HepG2 (cell line): Measurements from ENCODE around the gene DHRS11. TPM values are rescaled to one million over a fixed set of nuclear protein-coding genes. Genes with fewer than 3 reads are reported as not detected.

ENCODE experiments used
- ADNP ChIP-seq: sonication (generic); formaldehyde crosslinking; IDR thresholded peaks from 2 replicates; pipeline ENCODE4 v1.4.0; 2020; ENCODE audit warnings: missing genetic modification reagents
- EHMT2 ChIP-seq: fragments of 200-600 bp; sonication (generic); IDR thresholded peaks from 2 replicates; pipeline ENCODE4 v1.7.0; 2017; ENCODE audit warnings: antibody characterized with exemption, low read depth, low read length, borderline replicate concordance
- ERF ChIP-seq: IDR thresholded peaks from 2 replicates; pipeline ENCODE4 v1.6.1; 2018; ENCODE audit warnings: missing biosample characterization, missing genetic modification reagents
- HDAC6 ChIP-seq: fragments of 200-600 bp; sonication (generic); IDR thresholded peaks from 2 replicates; pipeline ENCODE4 v1.7.0; 2017; ENCODE audit warnings: mild to moderate bottlenecking, antibody characterized with exemption, low read length, low read depth
- HINFP ChIP-seq: sonication (generic); formaldehyde crosslinking; IDR thresholded peaks from 2 replicates; pipeline ENCODE4 v1.4.0; 2020; ENCODE audit warnings: low read depth, mild to moderate bottlenecking, missing genetic modification reagents
- NFIC ChIP-seq: IDR thresholded peaks from 2 replicates; pipeline ENCODE4 v1.6.1; 2012; ENCODE audit warnings: mild to moderate bottlenecking, low read length, inconsistent platforms
- RARG ChIP-seq: sonication (generic); formaldehyde crosslinking; IDR thresholded peaks from 2 replicates; pipeline ENCODE4 v1.4.0; 2020; ENCODE audit warnings: low read depth, mild to moderate bottlenecking, missing genetic modification reagents
- SMC3 ChIP-seq: IDR thresholded peaks from 2 replicates; pipeline ENCODE4 v1.6.1; 2011; ENCODE audit warnings: low read length, improper control_type of control experiment
- STAT5B ChIP-seq: sonication (generic); formaldehyde crosslinking; IDR thresholded peaks from 2 replicates; pipeline ENCODE4 v1.4.0; 2020; ENCODE audit warnings: missing genetic modification reagents
- TEAD3 ChIP-seq: optimal IDR thresholded peaks from 2 replicates; pipeline ENCODE3; 2016; ENCODE audit warnings: borderline replicate concordance
- ZBTB37 ChIP-seq: sonication (generic); formaldehyde crosslinking; IDR thresholded peaks from 2 replicates; pipeline ENCODE4 v1.4.0; 2020; ENCODE audit warnings: mild to moderate bottlenecking, missing genetic modification reagents
- ZBTB40 ChIP-seq, 2 experiments: fragments of 450-650 bp in 1 of 2; sonication (generic) in 1 of 2; formaldehyde crosslinking in 1 of 2; IDR thresholded peaks; 2 replicates each; pipeline versions ENCODE4 v1.6.1 to v1.8.0; 2016 to 2022; ENCODE audit warnings: antibody characterized with exemption in 1 of 2, mild to moderate bottlenecking in 1 of 2, missing genetic modification reagents in 1 of 2
- ZNF441 ChIP-seq: sonication (generic); formaldehyde crosslinking; IDR thresholded peaks from 2 replicates; pipeline ENCODE4 v1.7.0; 2021; ENCODE audit warnings: missing genetic modification reagents, borderline replicate concordance
- ZNF530 ChIP-seq: sonication (generic); formaldehyde crosslinking; IDR thresholded peaks from 2 replicates; pipeline ENCODE4 v1.5.0; 2020; ENCODE audit warnings: low read depth, mild to moderate bottlenecking, missing genetic modification reagents
- ZNF564 ChIP-seq: sonication (generic); formaldehyde crosslinking; IDR thresholded peaks from 2 replicates; pipeline ENCODE4 v1.8.1; 2023; ENCODE audit warnings: mild to moderate bottlenecking, missing genetic modification reagents
- ZNF7 ChIP-seq: IDR thresholded peaks from 2 replicates; pipeline ENCODE4 v1.6.1; 2016; ENCODE audit warnings: missing biosample characterization, missing genetic modification reagents
- ZNF746 ChIP-seq: sonication (generic); formaldehyde crosslinking; IDR thresholded peaks from 2 replicates; pipeline ENCODE4 v1.8.0; 2022; ENCODE audit warnings: mild to moderate bottlenecking, missing genetic modification reagents
- ZNF878 ChIP-seq: sonication (generic); formaldehyde crosslinking; IDR thresholded peaks from 2 replicates; pipeline ENCODE4 v1.8.1; 2023; ENCODE audit warnings: mild to moderate bottlenecking, missing genetic modification reagents, moderate library complexity
- polyA plus RNA-seq, 8 experiments: library from polyadenylated mRNA; depleted of rRNA in 3 of 8; stranded (reverse) in 7 of 8; unstranded in 1 of 8; fragments of >200 nt; fragmentation: Illumina TruSeq in 4 of 8; extraction: Trizol in 4 of 8; gene quantifications; 2 replicates each; pipeline versions ENCODE4 v1.2.1 to v1.2.3, GENCODE V29; 2011 to 2016; ENCODE audit warnings: low read depth in 4 of 8, missing spikeins in 1 of 8, mixed read lengths in 1 of 8; ENCODE audit not compliant: insufficient read depth in 1 of 8
- total RNA-seq, 5 experiments: library from RNA; depleted of rRNA; stranded (reverse); fragments of >200 nt; fragmentation: Illumina TruSeq; extraction: Trizol; gene quantifications; 2 replicates each; pipeline ENCODE4 v1.2.3, GENCODE V29; 2016; ENCODE audit warnings: low read depth in 1 of 5

DHRS11 gene
- total and polyA plus RNA-seq, 2 of the 13 experiments (the other 11 are each of a cell fraction or from before 2014, with no cell fraction given): 28.4 to 41.9 TPM

GRCh38 chr17:36544307-36545076 lies 47.2 kb upstream of the DHRS11 start, which contains the start of gene GGNBP2 (continued):
- no peak for TF ChIP-seq STAT5B (CRISPR knock-in tag)
- 0 out of 2 replicates have a peak, but pooled peaks have one; percentile 46 for TF ChIP-seq ERF
- TF ChIP-seq ZNF7 (CRISPR knock-in tag): no peak
- no peak for TF ChIP-seq NFIC
- TF ChIP-seq TEAD3: peak; percentile 21
- no peak for TF ChIP-seq SMC3
- TF ChIP-seq HINFP: 0 out of 2 replicates have a peak, but pooled peaks have one; percentile 45
- 0 out of 2 replicates have a peak, but pooled peaks have one; percentile 57 for TF ChIP-seq ZNF878 (CRISPR knock-in tag)
- TF ChIP-seq EHMT2: no peak
- no peak for TF ChIP-seq ADNP (CRISPR knock-in tag)
- TF ChIP-seq HDAC6: no peak
- no peak; the same call in 1 of the 2 replicates for TF ChIP-seq ZNF746 (CRISPR knock-in tag)
- TF ChIP-seq ZNF564 (CRISPR knock-in tag): 0 out of 2 replicates have a peak, but pooled peaks have one; percentile 25
- TF ChIP-seq ZNF441: no peak
- no peak for TF ChIP-seq RARG (CRISPR knock-in tag)
- no peak for TF ChIP-seq ZBTB37
- TF ChIP-seq ZBTB40 (IDR thresholded peaks at IDR 0.05): no peak
- TF ChIP-seq ZBTB40 (CRISPR knock-in tag; IDR thresholded peaks at IDR 0.05): peak; percentile 42
- TF ChIP-seq ZNF530 (CRISPR knock-in tag): no peak
